Spleen (tissue), 11 donors: Measurements from ENCODE around the gene SELL. TPM values are rescaled to one million over a fixed set of nuclear protein-coding genes. Genes with fewer than 3 reads are reported as not detected.

ENCODE experiments used
- DNase-seq: peaks from one replicate; pipeline ENCODE4 v3.0.0-alpha.2; 2020
- H3K27ac ChIP-seq, 8 donors: fragments of 200-600 bp; sonication (generic) in 7 of 8; 1 replicate in 4 of 8; 2 replicates in 4 of 8; pipeline versions ENCODE4 v1.5.0 to v1.8.0; 2016 to 2021; ENCODE audit warnings: inconsistent platforms in 4 of 8, mild to moderate bottlenecking in 4 of 8, moderate library complexity in 1 of 8
- H3K27me3 ChIP-seq, 7 donors: fragments of 200-600 bp; sonication (generic) in 6 of 7; replicated peaks in 1 of 7; 1 replicate in 4 of 7; 2 replicates in 3 of 7; pipeline versions ENCODE4 v1.5.0 to v1.8.0; 2016 to 2021; ENCODE audit warnings: inconsistent platforms in 3 of 7, mild to moderate bottlenecking in 1 of 7
- H3K36me3 ChIP-seq, 6 donors: fragments of 200-600 bp; sonication (generic) in 5 of 6; 1 replicate in 4 of 6; 2 replicates in 2 of 6; pipeline versions ENCODE4 v1.5.0 to v1.8.0; 2016 to 2021; ENCODE audit warnings: inconsistent platforms in 2 of 6
- H3K4me1 ChIP-seq, 6 donors: fragments of 200-600 bp; sonication (generic) in 5 of 6; 1 replicate in 3 of 6; 2 replicates in 3 of 6; pipeline versions ENCODE4 v1.5.0 to v1.8.0; 2016 to 2021; ENCODE audit warnings: inconsistent platforms in 3 of 6
- H3K4me3 ChIP-seq, 8 donors: fragments of 200-600 bp; sonication (generic) in 7 of 8; 1 replicate in 4 of 8; 2 replicates in 4 of 8; pipeline versions ENCODE4 v1.5.0 to v1.8.0; 2016 to 2021; ENCODE audit warnings: inconsistent platforms in 4 of 8, mild to moderate bottlenecking in 4 of 8, moderate library complexity in 2 of 8
- H3K9me3 ChIP-seq, 8 donors: fragments of 200-600 bp; sonication (generic) in 7 of 8; 1 replicate in 4 of 8; 2 replicates in 4 of 8; pipeline versions ENCODE4 v1.5.0 to v1.8.0; 2016 to 2021; ENCODE audit warnings: inconsistent platforms in 4 of 8
- POLR2A ChIP-seq, 3 donors: fragments of 450-650 bp; IDR thresholded peaks; one replicate each; pipeline ENCODE4 v1.5.1; 2017; ENCODE audit warnings: antibody characterized with exemption in 3 of 3, mild to moderate bottlenecking in 1 of 3
- POLR2AphosphoS5 ChIP-seq, 3 donors: sonication (generic); formaldehyde crosslinking; IDR thresholded peaks; one replicate each; pipeline ENCODE4 v1.5.1; 2017; ENCODE audit warnings: antibody characterized with exemption in 3 of 3
- WGBS, 5 donors: extraction: QIAGEN DNeasy Blood & Tissue Kit in 3 of 5; methylation state at CpG; one replicate each; pipeline versions ENCODE4 v1.1.5 to v1.1.7; 2013 to 2018; 5-methylcytosine and 5-hydroxymethylcytosine counted together
- intact Hi-C: fragments of 100-400 bp; cut with DNase I; formaldehyde crosslinking; loops from one replicate; pipeline ENCODE4 v1.15.0; 2023; ENCODE audit warnings: low total_unique reads
- polyA plus RNA-seq, 3 donors: library from polyadenylated mRNA; stranded (reverse); fragments of 200-250 nt; gene quantifications; one replicate each; pipeline ENCODE4 v1.2.1, GENCODE V29; 2013
- total RNA-seq, 7 donors: library from RNA; depleted of rRNA in 3 of 7; stranded (reverse); fragments of >200 nt in 3 of 7; fragmentation: NEBNext Ultra II Directional in 4 of 7; extraction: Animal tissue kit (Norgen Biotek cat#: 25700) in 4 of 7; gene quantifications; one replicate each; pipeline versions ENCODE4 v1.1.0 to v1.2.1, GENCODE V29; 2016 to 2021
- TF ChIP-seq, protein P1 (sequence below), 11 experiments: fragments of 200-600 bp in 7 of 11; fragments of 450-650 bp in 4 of 11; sonication (generic) in 4 of 11; IDR thresholded peaks in 8 of 11; conservative IDR thresholded peaks in 3 of 11; 1 replicate in 7 of 11; 2 replicates in 4 of 11; pipeline versions ENCODE4 v1.4.0 to v1.8.0; 2016 to 2021; ENCODE audit warnings: antibody characterized with exemption in 11 of 11, inconsistent platforms in 4 of 11, mild to moderate bottlenecking in 1 of 11
- donor health status: healthy with polysubstance abuse.
- donor health status: DM: no; HTN: no; CAD: no; lungs with moderate emphysema.
- donor health status: DM: no; HTN: no; CAD: no.
- donor health status: Bipolar disorder and iron deficiency.
- donor health status: healthy.
- donor health status: DM: no; HTN: no; CAD: no.
- donor health status: DM: yes; HTN: yes; CAD: no.

Gene SELL
- total and polyA plus RNA-seq, 10 donors = 127 to 409 (median 165) TPM

DNA sequence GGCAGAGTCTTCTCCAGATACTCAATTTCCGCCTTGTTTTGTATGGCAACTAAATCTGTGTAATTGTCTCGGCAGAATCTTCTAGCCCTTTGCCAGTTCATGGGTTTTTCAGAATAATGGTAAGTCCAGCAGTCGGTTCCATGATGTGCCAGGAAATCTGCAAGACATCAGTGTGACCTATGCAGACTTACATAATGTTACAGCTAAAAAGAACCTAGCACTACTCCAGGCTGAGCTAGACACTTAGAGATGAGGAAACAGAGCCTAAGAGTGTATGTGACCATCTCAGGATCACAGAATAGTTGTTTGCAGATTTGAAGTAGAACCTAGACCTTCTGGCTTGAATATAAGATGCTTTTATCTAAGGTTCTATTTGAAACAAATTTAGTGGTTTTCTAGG, 2.8 kb downstream of the SELL start:
- 27 to 67% (median 57%) methylated on average over 3 of the region's 3 CpGs for WGBS, 5 donors
- Histone ChIP-seq H3K27me3 (no peaks in the 10 kb centered on the region), H3K36me3 (peaks cover 0 to 42% (median under 1%) of the 10 kb centered on the region in 6 donors), H3K27ac (peak overlapping the region; percentile 30 to 92 (median 82)), H3K4me1 (peaks cover 0 to 86% (median 36%) of the 10 kb centered on the region in 6 donors), H3K4me3 (peak overlapping the region in 7 of 8 donors; percentile 28 to 68 (median 46)), H3K9me3 (peaks cover 0 to 11% (median 9%) of the 10 kb centered on the region in 8 donors)
- intact Hi-C loops = no loop called here
- no peak for DNase-seq
- TF ChIP-seq POLR2AphosphoS5 (IDR thresholded peaks at IDR 0.05) (no peak), POLR2A (IDR thresholded peaks at IDR 0.05) (no peak)
- TF ChIP-seq, protein P1, sequence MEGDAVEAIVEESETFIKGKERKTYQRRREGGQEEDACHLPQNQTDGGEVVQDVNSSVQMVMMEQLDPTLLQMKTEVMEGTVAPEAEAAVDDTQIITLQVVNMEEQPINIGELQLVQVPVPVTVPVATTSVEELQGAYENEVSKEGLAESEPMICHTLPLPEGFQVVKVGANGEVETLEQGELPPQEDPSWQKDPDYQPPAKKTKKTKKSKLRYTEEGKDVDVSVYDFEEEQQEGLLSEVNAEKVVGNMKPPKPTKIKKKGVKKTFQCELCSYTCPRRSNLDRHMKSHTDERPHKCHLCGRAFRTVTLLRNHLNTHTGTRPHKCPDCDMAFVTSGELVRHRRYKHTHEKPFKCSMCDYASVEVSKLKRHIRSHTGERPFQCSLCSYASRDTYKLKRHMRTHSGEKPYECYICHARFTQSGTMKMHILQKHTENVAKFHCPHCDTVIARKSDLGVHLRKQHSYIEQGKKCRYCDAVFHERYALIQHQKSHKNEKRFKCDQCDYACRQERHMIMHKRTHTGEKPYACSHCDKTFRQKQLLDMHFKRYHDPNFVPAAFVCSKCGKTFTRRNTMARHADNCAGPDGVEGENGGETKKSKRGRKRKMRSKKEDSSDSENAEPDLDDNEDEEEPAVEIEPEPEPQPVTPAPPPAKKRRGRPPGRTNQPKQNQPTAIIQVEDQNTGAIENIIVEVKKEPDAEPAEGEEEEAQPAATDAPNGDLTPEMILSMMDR (IDR thresholded peaks at IDR 0.05 in 8 of 11, conservative IDR thresholded peaks at IDR 0.05 in 3 of 11) = no peak

DNA sequence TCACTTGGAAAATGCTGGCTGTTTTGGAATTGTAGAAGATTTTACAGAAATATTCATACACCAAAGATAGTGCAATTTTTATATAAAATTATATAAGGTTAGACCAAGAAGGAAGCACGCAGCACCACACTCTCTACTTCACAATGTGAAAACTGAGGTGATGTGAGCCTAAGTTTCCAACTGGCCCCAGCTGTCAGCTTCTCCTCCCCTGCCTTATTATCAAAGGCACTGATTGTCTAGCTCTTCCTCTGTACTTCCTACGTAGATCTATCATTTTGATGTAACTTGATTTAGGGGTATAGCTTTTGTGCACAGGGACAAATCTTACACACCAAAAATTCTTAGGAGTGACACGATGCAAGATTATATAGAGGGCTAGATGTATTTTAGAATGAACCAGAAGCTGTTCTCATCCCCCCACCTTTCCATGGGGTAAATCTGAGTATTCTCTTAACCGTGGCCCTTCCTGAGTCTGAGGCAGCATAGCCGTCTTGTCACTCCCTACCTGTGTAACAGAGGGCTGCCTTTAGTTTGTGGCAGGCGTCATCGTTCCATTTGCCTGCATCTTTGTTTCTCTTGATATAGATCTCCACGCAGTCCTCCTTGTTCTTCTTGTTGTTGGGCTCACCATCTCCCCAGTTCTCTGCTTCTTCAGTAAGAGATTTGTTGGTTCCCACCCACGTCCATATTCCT, 3.4 kb downstream of the SELL start:
- 30 to 59% (median 42%) methylated on average over 9 of the region's 9 CpGs for WGBS, 5 donors
- TF ChIP-seq POLR2A (IDR thresholded peaks at IDR 0.05) = no peak
- no peak for TF ChIP-seq POLR2AphosphoS5 (IDR thresholded peaks at IDR 0.05)
- TF ChIP-seq, protein P1 (IDR thresholded peaks at IDR 0.05 in 8 of 11, conservative IDR thresholded peaks at IDR 0.05 in 3 of 11) = no peak
- Histone ChIP-seq H3K9me3 (peaks cover 0 to 5% (median 4%) of the 10 kb centered on the region in 8 donors), H3K27me3 (no peaks in the 10 kb centered on the region), H3K4me3 (peak overlapping the region in 7 of 8 donors; percentile 28 to 68 (median 46)), H3K27ac (peak overlapping the region; percentile 30 to 92 (median 82)), H3K36me3 (peaks cover 0 to 48% (median 4%) of the 10 kb centered on the region in 6 donors), H3K4me1 (peaks cover 0 to 92% (median 42%) of the 10 kb centered on the region in 6 donors)
- DNase-seq = no peak
- intact Hi-C loops = no loop called here

DNA sequence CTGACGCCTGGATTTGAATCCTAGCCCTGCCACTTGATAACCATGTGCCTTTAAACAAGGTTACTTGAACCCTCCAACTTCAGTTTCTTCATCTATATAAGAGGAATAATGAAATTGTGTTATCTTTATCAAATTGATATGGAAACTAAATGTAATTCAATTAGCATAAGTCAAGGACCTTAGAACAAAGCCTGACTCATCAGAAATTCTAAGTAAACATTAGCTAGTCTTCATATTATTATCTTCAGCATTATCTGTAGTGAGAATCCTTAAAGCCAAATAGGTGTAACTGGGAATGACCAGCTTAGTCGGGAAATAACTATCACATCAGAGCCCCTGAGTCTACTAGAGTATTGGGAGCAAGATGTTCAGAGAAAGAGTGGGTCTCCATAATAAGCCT, 6.6 kb downstream of the SELL start:
- Histone ChIP-seq H3K9me3 (no peaks in the 10 kb centered on the region), H3K27ac (peak overlapping the region in 6 of 8 donors; percentile 1 to 92 (median 86)), H3K36me3 (peaks cover 0 to 71% (median 9%) of the 10 kb centered on the region in 6 donors), H3K4me3 (peak overlapping the region in 1 of 8 donors; percentile 35), H3K4me1 (peaks cover 7 to 100% (median 69%) of the 10 kb centered on the region in 6 donors), H3K27me3 (no peaks in the 10 kb centered on the region)
- intact Hi-C loops = no loop called here
- TF ChIP-seq, protein P1 (IDR thresholded peaks at IDR 0.05 in 8 of 11, conservative IDR thresholded peaks at IDR 0.05 in 3 of 11) = no peak
- TF ChIP-seq POLR2A (IDR thresholded peaks at IDR 0.05) (no peak), POLR2AphosphoS5 (IDR thresholded peaks at IDR 0.05) (no peak)
- DNase-seq = no peak
- 76 to 80% (median 77%) methylated on average over 2 of the region's 2 CpGs for WGBS, 5 donors

DNA sequence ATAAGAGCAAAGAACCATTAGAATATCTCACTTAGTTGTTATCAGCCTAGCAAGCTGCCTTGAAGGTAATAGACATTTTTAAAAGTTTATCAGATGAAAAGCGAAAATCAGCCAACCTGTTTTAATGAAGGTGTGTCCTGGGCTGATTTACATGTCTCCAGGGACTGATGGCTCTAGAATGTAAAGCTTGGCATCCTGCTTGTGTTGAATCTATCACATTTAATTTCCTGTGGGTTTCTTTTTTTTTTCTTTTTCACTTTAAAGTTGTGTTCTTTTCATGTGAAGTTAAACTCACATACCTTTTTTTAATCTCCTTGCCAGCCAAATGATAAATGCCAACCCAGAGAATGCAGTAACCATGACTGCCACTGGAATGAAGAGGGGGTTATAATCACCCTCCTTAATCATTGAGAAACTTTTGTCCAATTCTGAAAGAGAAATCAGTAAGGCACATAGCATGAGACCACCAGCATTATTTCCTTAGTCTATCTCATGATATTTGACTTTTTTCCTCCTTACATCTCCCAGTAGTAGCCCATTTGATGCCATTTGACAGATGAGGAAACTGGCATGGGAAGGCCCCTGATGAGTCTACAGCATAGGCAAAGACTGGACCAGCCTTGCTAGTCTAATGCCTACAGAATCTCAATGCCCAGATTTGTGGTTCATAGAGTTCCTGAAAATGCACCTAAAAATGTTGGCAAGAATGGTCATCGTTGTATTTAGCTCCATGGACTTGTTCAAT, 10.0 kb downstream of the SELL start:
- H3K36me3 ChIP-seq = peaks cover 0 to 79% (median 9%) of the 10 kb centered on the region in 6 donors
- no peaks in the 10 kb centered on the region for H3K27me3 ChIP-seq
- intact Hi-C loops = no loop called here
- H3K4me1 ChIP-seq = peaks cover 21 to 100% (median 88%) of the 10 kb centered on the region in 6 donors
- H3K9me3 ChIP-seq = no peaks in the 10 kb centered on the region
- TF ChIP-seq POLR2AphosphoS5 (IDR thresholded peaks at IDR 0.05) = no peak
- TF ChIP-seq, protein P1 (IDR thresholded peaks at IDR 0.05 in 8 of 11, conservative IDR thresholded peaks at IDR 0.05 in 3 of 11) = no peak
- no peak for TF ChIP-seq POLR2A (IDR thresholded peaks at IDR 0.05)
- DNase-seq = no peak
- H3K4me3 ChIP-seq = peak overlapping the region in 1 of 8 donors; percentile 7
- WGBS, 5 donors = 43 to 81% (median 74%) methylated on average over 2 of the region's 2 CpGs
- H3K27ac ChIP-seq = peak overlapping the region; percentile 10 to 92 (median 66)
